ENCODE measurements around the gene ARHGEF33.

The ARHGEF33 gene

GRCh38 chr2:38960609-38961320 lies 71.1 kb downstream of the ARHGEF33 start:
- DNase-seq (ENCODE audit: low read depth) = no peak

GRCh38 chr2:38966006-38966405 lies 76.3 kb downstream of the ARHGEF33 start:
- DNase-seq (ENCODE audit: low read depth) = no peak

- no peak for DNase-seq (ENCODE audit: low read depth)
Measured at GRCh38 chr2:38966678-38967077, 77.0 kb downstream of the ARHGEF33 start.

GRCh38 chr2:38968021-38968420 lies 78.3 kb downstream of the ARHGEF33 start:
- no peak for DNase-seq (ENCODE audit: low read depth)

GRCh38 chr2:38971377-38971776 lies 81.7 kb downstream of the ARHGEF33 start:
- DNase-seq (ENCODE audit: low read depth) = no peak

GRCh38 chr2:38973266-38973665 lies 83.6 kb downstream of the ARHGEF33 start:
- no peak for DNase-seq (ENCODE audit: low read depth)

- DNase-seq (ENCODE audit: low read depth) = no peak
Measured at GRCh38 chr2:38975042-38975441, 85.4 kb downstream of the ARHGEF33 start.

GRCh38 chr2:38977047-38977446 lies 87.4 kb downstream of the ARHGEF33 start:
- no peak for DNase-seq (ENCODE audit: low read depth)

- no peak for DNase-seq (ENCODE audit: low read depth)
Measured at GRCh38 chr2:38978296-38978903, 88.7 kb downstream of the ARHGEF33 start.

GRCh38 chr2:38978908-38979307 lies 89.2 kb downstream of the ARHGEF33 start:
- no peak for DNase-seq (ENCODE audit: low read depth)

GRCh38 chr2:38981003-38981669 lies 91.5 kb downstream of the ARHGEF33 start:
- no peak for DNase-seq (ENCODE audit: low read depth)

- no peak for DNase-seq (ENCODE audit: low read depth)
Measured at GRCh38 chr2:38981670-38982357, 92.1 kb downstream of the ARHGEF33 start.

GRCh38 chr2:38982498-38982897 lies 92.8 kb downstream of the ARHGEF33 start:
- DNase-seq (ENCODE audit: low read depth) = no peak

GRCh38 chr2:38988716-38989115 lies 99.0 kb downstream of the ARHGEF33 start:
- no peak for DNase-seq (ENCODE audit: low read depth)

GRCh38 chr2:38991899-38992298 lies 102.2 kb downstream of the ARHGEF33 start:
- DNase-seq (ENCODE audit: low read depth) = no peak

- DNase-seq (ENCODE audit: low read depth) = peak; percentile 93
Measured at GRCh38 chr2:38997781-38998180, 108.1 kb downstream of the ARHGEF33 start.

- no peak for DNase-seq (ENCODE audit: low read depth)
Measured at GRCh38 chr2:39000552-39000951, 110.9 kb downstream of the ARHGEF33 start.

GRCh38 chr2:39007875-39008504 lies 118.3 kb downstream of the ARHGEF33 start:
- DNase-seq (ENCODE audit: low read depth) = no peak

- DNase-seq (ENCODE audit: low read depth) = peak; percentile 79
Measured at GRCh38 chr2:39008665-39009064, 119.0 kb downstream of the ARHGEF33 start.

- DNase-seq (ENCODE audit: low read depth) = no peak
Measured at GRCh38 chr2:39013871-39014270, 124.2 kb downstream of the ARHGEF33 start.

- DNase-seq (ENCODE audit: low read depth) = no peak
Measured at GRCh38 chr2:39015424-39015823, 125.7 kb downstream of the ARHGEF33 start.

GRCh38 chr2:39017334-39017733 lies 127.7 kb downstream of the ARHGEF33 start:
- DNase-seq (ENCODE audit: low read depth) = no peak

Data from amniotic epithelial cell (primary cell).